NCI-H128 (cell line): ENCODE results near the gene C1GALT1C1L.
A peak's percentile ranks its signal among the peaks of the same experiment; 100 is the strongest.
"Not testable (repeated sequence)": the region's sequence is repeated elsewhere in the genome, so short reads cannot be mapped to it uniquely, and the experiment has no call there.

Source experiments
- DNase-seq: peaks from one replicate; lab custom pipeline; 2025; ENCODE audit not compliant: unreplicated experiment; lab: John Stamatoyannopoulos, UW

C1GALT1C1L gene

DNA sequence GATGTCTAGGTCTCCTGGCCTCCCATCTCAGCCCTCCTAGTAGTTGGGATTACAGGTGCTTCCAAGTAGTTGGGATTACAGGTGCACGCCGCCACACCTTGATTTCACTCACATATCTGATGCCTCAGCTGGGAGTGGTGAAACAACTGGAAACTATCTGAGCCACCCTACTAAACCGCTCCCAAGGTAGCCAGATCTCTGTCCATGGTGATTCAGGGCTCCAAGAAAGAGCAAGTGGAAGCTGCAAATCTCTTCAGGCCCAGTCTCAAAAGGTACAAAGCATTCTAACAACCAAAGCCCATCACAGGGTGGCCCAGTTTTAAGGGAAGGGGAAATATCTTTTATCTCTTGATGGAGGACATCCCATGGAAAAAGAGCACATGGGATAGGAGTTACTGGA lies 19.0 kb downstream of the C1GALT1C1L start:
- DNase-seq = no peak

GRCh38 chr2:43653506-43653905 lies 22.7 kb downstream of the C1GALT1C1L start:
- DNase-seq = no peak

- no peak for DNase-seq
These were observed 27.1 kb downstream of the C1GALT1C1L start for GRCh38 chr2:43648994-43649701.

- DNase-seq = no peak
These were observed 32.5 kb downstream of the C1GALT1C1L start for GRCh38 chr2:43643680-43644079.

DNA sequence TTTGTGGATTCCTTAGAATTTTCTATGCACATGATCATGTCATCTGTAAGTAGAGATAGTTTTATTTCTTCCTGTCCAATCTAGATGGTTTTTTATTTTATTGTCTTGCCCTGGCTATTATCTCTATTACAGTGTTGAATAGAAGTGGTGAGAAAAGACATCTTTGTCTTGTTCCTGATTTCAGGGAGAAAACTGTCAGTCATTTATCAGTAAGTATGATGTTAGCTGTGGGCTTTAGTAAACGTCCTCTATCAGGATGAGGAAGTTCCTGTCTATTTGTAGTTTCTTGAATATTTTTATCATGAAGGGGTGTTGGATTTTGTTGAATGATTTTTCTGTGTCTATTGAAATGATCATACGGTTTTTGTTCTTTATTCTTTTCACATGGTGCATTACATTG lies 33.9 kb downstream of the C1GALT1C1L start:
- DNase-seq = no peak

DNA sequence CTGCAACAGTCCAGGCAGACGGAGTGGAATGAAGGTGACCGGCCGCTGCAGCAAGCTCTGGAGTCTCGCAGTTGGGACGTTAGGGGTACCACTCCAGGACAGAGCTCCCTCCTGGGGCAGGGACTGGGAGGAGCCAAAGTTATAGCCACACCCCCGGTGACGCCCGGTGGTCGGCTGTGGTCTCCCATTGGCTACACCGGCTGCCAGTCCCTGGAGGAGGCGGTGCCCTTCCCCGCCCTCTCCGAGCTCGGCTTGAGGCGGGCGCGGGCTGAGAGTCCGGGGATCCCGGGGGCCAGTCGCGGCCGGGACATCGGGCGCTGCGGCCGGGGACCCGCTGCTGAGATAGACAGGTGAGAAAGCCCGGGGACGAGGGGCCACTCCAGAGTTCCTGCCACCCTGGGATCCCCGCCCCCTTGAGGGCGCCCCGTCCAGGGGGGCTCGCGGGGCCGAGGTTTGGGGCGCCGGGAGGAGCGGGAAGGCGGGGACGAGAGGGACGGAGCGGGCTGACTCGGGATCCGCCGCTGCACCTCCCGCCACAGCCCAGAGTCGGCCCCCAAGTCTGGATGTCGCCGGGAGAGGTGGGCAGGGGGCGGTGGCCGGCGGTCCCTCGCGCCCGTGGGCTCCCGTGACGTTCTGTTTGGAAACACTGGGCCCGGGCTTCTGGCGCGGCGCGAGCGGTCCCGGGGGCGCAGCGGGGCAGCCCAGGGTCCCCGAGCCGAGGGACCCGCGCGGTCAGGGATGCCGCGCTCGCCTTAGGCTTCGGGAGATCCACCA lies 39.0 kb downstream of the C1GALT1C1L start, which contains the start of gene PLEKHH2:
Gene PLEKHH2 (plus strand): TSS at position 231 of the 774 bp plus-strand sequence. CDS start 7,414 bp downstream, outside the sequence.
- peak; percentile 81 for DNase-seq

DNA sequence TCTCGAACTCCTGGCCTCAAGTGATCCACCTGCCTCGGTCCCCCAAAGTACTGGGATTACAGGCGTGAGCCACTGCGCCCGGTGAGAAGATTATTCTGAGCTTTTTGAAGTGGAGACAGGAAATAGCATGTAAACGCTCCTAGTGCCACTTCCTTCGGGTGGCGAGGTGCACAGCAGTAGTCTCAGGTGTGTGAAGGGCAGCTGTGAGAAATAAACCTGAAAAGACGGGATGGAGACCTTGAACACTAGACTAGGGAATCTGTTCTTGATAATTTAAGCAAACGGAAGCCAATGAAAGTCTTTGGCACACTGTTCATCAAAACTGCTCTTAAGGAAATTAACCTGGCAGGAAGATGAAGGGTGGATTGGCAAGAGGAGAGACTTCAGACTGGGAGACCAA lies 39.6 kb downstream of the C1GALT1C1L start:
- no peak for DNase-seq

GRCh38 chr2:43636153-43636552 lies 40.1 kb downstream of the C1GALT1C1L start:
- DNase-seq = not testable (repeated sequence)

- DNase-seq = no peak
These were observed 41.5 kb downstream of the C1GALT1C1L start for GRCh38 chr2:43634604-43635306.

GRCh38 chr2:43631618-43632317 lies 44.5 kb downstream of the C1GALT1C1L start:
- no peak for DNase-seq
